ENCODE measurements around the gene MRPL19.
"Not testable (repeated sequence)": the region's sequence is repeated elsewhere in the genome, so short reads cannot be mapped to it uniquely, and the experiment has no call there.

MRPL19 gene

DNA sequence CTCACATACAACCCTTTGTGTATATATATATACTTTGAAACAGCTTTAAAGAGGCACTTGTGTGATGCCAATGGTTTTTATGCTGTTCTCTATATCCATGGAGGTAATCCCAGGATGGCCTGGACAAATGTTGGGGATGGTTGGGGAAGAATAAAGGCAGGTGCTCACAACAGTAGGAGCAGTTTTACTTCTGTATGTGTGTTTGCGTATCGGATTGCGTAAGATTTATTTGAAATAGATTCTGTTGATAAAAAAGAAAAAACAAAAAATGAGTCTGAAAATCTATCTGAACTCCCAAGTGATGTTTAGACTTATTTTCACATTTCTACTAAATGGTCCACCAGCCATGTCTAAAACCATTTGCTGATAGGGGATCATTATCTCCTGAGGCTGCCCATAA is 29.3 kb downstream of the MRPL19 start:
- DNase-seq, result no peak

DNA sequence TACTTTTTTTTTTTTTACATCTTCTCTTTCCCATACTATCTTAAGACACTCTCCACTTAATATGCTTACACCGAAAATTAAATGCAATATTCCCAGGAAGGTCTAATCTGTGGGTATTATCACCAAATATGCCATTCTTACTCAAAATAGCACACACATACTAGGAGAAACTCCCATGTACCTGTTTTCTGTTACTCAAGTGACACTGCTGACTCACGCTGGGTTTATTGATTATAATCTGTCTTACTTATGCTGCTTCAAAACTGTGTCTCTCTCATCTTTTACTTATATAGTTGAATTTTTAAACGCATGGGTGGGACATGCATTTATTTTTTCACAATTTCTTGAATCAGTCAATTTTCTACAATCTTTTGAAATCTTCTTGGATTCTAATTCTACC is 29.9 kb downstream of the MRPL19 start:
- DNase-seq, result no peak

DNA sequence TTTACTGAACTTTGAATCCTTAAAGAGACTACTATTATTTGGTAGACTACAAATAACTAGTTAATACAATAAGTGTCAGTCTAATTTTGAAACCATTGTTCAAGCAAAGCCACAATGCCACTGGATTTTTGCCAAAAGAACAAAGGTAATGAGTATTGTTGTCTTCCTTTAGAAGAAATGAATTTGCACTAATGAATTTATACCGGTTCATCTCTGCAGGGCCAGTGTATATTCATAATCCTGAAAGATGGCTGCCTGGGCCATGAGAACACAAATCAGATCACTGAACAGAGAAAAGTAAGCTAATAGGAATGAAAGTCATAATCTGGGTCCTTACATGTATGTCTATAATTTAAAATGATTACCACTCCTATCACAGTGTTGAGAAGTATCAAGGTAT is 33.0 kb downstream of the MRPL19 start:
- DNase-seq, result no peak

DNA sequence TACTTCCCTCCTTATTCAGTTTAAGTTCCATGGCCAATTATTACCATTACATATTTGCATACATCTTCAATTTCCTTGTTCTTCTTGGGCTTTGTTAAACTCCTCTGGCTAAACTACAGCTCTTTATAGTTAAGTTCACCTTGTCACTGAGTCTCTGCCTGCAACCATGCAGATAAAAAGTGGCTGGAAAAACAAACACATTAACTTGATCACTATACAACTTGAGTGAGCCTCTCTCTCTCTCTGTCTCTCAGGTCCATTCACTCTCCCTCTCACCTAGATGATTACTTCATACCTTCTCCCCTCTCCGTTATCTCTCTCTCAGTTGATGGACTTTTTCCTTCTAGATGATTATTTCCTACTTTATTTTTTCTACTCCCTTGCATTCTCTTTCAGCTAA is 33.8 kb downstream of the MRPL19 start:
- DNase-seq, result no peak

DNA sequence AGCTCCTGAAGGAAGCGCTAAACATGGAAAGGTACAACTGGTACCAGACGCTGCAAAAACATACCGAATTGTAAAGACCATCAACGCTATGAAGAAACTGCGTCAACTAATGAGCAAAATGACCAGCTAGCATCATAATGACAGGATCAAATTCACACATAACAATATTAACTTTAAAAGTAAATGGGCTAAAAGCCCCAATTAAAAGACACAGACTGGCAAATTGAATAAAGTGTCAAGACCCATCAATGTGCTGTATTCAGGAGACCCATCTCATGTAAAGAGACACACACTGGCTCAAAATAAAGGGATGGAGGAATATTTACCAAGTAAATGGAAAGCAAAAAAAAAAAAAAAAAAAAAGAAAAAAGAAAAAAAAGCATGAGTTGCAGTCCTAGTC is 36.8 kb downstream of the MRPL19 start:
- not testable (repeated sequence) for DNase-seq

DNA sequence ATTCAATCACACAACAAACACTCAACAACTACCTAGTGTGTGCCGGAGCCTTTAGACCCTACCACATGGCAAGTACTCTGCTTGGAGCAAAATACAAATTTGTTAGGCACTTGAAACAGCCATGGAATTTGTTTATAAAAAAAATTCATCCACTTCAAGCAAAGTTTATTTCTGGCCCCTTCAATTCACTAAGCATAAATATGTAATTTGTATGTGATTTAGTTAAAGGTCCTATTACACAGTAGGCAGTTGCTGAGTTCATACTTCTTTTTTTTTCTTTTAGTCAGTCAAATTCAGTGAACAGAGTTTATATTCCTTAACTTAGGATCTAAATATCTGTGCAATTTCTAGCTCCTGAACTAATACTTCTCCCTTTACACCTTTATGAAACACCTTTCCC is 41.6 kb downstream of the MRPL19 start:
- DNase-seq, result no peak

DNA sequence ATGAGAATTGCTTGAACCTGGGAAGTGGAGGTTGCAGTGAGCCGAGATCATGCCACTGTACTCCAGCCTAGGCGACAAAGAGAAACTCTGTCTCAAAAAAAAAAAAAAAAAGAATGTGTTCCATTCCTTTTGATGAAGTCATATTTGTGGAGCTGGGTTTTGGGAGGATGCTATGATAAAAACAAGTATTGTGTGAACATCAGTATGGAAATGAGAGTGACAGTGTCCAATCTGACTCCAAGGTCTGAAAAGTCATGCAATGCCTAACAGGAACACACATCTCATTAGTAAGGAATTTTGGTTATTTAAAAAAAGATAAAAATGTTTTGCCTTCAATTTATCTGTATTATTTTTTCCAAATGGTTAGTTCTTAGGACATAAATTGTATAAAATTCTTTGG is 52.3 kb downstream of the MRPL19 start:
- no peak for DNase-seq

DNA sequence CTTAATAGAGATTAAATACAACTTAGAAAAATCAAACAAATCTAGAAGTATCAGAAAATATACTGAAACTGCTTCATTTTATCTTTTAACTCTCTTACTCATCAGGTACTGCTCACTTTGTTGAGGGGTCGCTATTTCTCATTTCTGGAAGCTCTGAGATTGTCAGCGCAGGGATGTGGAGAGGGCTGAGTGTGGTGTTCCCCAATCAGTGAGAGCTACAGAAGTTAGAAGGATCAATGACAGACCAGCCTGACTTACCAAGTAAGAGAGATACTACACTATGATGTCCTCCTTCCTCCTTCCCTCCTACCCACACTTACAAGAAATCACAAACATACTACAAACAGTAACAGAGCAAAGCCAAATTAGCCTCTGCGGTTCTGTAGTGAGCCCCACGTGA is 56.0 kb downstream of the MRPL19 start:
- DNase-seq, result no peak

DNA sequence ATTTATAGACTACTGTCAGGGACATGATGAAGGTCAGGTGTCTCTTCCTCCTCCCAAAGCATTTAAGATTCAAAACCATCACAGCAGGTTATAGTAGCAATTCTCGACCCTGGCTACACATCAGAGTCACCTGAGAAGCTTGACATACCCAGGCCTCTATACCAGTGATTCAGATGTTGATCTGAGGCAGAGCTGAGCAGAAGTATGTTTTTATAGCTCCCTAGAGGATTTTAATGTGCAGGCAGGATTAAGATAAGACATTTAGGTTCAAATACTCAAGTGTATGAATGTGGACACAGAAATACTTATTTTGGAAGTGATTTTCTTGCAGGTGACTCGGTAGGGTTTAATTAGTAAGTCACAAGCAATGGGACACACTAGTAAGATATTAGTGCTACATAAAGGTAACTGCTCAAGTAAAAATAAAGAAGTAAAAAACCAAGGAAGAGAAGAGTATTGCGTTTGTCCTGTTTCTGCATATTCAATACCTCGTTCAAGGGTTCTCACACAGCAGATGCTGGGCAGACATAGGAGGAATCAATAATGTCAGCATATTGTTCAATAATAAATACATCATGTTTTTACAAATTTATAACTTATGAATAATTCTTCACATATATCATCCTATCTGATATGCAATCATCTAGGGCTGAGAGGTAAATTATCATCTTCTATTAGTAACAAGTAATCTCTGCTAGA is 57.2 kb downstream of the MRPL19 start:
- DNase-seq, result no peak

DNA sequence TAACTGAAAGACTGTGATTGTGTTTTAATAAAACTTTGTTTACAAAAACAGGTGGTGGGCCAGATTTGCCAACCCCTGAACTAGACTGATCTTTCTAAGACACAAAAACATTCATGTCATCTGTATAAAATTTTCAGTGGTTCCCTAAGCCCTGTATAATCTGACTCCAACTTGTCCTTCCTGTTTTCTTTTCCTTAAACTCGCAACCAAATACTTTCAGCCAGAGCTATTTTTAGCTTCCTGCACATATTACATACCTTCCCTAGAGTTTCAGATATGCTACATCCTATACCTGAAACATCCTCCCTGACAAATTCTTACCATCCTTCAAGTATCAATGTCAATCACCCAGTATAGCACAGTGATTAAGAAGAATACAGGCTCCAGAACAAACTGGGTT is 59.3 kb downstream of the MRPL19 start:
- no peak for DNase-seq

DNA sequence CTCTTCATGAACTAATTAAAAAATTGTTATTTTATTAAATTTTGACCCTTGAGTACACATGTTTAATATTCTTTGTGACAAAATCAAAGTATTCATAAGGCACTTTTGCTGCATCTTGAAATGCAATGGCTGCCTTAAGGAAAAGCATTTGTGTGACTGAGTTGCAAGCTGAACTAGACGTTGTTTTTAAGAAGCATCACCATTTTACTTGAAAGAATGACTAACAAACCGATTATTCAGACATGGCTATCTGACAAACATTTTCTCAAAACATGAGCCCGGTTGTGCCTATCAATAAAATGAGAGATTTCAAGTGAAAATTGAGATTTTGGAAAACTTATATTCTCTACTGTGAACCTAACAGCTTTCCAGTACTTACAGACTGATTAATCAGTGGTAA is 61.3 kb downstream of the MRPL19 start:
- DNase-seq, result no peak

DNA sequence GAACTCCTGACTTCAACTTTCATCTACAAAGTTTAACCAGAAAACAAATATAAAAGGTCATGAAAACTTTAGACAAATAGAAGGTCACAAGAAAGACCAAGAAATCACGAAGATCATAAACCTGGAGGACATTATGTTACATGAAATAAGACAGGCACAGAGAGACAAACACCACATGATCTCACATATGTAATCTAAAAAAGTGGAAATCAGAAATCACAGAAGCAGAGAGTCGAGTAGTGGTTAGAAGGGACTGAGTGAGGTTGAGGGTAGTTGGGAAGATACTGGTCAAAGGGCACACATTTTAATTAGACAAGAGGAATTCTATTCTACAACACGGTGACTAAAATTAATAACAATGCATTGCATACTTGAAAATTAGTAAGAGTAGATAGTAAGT is 62.7 kb downstream of the MRPL19 start:
- no peak for DNase-seq

DNA sequence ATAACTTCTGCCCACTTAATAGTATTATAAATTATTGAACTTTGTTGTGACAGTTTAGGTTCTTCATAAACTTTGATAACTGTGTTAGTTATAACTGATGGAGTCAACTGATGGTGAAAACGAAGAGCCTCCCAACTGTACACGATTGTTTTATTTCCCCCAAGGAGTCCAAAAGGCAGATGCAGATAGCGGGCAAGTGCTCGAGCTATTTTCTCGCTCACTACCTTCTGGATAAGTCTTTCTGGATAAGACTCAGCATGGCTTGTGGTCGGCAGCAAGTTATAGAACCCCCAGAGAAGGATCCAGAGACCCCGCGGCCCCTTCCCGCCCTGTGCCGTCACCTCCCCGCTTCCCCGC is 63.6 kb downstream of the MRPL19 start:
- no peak for DNase-seq

DNA sequence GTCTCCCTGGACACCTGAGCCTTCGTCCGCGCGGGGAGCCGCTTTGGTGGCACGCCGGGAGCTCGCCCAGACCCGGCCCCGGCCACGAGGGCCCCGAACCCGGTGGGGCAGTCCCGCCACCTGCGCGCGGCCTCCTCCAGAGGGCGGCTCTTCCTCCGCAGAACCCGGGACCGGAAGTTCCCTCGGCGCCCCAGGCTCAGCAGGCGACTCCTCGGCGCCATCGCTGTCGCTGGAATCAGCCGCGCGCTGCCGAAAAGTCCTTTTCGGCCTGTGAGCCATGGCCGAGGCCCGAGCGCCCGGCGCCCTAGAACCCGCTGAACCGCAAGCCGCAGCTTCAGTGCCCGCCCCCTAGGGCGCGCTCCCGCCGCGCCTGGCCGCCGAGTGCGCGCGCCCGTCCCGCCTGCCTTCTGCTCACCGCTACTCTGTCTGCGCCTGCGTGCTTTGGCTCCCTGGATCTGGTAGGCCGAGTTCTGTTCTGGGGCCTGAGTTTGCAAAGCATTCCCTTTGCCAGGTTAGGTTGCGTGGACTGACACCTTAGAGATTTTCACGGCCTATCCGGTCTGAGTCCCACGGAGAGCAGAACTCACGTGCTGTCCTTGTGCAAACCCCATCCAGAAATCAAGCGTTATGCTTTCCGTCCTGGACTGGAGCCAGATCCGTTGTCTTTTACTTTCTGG is 64.1 kb downstream of the MRPL19 start, which contains the start of gene GCFC2:
GCFC2 (minus strand) TSS at position 339 of the 677 bp plus-strand sequence; CDS start at position 279, 60 bp downstream.
- peak; percentile 86 for DNase-seq

DNA sequence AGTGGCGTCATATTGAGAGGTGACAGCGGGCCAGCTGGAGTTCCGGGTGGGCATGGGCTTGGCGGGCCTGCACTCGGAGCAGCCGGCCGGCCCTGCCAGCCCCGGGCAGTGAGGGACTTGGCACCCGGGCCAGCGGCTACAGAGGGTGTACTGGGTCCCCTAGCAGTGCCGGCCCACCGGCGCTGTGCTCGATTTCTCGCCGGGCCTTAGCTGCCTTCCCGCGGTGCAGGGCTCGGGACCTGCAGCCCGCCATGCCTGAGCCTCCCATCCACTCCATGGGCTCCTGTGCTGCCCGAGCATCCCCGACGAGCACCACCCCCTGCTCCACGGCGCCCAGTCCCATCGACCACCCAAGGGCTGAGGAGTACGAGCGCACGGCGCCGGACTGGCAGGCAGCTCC is 65.0 kb downstream of the MRPL19 start:
- DNase-seq, result not testable (repeated sequence)

DNA sequence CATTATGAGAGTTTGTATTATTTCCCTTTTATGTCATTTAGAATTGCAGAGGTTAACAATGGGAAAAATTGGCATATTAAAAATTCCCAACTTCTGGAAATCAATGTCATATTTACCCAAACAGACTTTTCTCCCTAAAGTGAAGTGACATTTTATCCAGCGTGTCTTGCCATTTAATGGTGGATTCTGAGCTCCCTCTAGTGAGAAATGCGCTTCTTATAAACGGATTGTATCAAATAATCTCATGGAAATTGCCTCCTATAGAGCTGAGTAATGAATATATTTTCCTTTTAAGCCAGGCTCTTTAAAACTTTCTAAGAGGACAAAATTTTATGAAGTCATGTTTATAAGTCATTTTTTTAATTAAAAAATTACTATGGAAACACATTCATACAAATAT is 69.8 kb downstream of the MRPL19 start:
- DNase-seq, result no peak

DNA sequence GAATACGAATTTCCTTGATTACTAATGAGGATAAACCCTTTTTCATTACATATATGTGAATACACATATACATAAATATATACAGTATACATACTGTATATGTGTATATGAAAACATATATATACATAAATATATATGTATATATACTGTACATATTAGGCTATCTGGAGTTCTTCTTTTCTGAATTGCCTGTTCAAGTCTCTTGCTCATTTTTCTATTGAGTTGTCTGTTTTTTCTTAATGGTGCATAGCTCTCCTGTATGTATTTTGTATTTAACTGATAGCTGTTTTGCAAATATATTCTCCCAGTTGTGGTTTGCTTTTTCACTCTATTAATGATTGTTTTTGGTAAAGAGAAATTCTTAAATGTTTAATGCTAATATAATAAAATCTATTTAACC is 73.0 kb downstream of the MRPL19 start:
- no peak for DNase-seq

DNA sequence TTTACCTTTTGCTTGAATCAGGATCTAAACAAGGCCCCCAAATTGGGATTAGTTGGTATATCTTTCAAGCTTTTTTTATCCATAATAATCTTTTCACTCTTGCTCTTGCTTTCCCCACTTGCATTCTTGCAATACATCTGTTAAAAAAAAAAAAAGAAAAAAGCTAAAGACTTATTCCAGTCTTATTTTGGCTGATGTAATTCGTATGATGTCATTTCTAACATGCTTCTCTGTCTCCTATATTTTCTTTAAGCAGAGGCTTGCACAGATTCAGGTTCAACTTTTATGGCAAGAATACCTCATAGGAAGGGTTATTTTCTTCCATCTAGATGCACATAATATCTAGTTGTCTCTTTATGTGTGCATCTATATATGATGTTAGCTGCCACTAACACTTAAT is 73.9 kb downstream of the MRPL19 start:
- no peak for DNase-seq

DNA sequence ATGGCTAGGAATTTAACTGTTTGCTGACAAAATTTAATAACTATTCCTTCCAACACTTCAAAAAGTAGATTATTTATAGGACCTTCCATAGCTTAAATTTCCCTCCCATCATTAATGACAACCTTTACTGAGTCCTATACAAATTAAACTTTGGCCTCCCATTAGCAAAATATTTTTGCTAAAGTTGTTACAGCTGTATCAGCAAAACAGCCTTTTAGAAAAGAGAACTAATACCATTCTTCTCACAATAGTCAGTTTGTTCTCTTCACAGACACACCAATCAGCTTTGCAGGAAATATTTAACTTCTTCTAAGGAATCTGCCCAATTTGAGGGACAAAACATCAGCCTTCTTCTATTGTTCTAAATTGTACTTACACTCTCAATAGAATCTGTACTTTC is 76.1 kb downstream of the MRPL19 start:
- no peak for DNase-seq

DNA sequence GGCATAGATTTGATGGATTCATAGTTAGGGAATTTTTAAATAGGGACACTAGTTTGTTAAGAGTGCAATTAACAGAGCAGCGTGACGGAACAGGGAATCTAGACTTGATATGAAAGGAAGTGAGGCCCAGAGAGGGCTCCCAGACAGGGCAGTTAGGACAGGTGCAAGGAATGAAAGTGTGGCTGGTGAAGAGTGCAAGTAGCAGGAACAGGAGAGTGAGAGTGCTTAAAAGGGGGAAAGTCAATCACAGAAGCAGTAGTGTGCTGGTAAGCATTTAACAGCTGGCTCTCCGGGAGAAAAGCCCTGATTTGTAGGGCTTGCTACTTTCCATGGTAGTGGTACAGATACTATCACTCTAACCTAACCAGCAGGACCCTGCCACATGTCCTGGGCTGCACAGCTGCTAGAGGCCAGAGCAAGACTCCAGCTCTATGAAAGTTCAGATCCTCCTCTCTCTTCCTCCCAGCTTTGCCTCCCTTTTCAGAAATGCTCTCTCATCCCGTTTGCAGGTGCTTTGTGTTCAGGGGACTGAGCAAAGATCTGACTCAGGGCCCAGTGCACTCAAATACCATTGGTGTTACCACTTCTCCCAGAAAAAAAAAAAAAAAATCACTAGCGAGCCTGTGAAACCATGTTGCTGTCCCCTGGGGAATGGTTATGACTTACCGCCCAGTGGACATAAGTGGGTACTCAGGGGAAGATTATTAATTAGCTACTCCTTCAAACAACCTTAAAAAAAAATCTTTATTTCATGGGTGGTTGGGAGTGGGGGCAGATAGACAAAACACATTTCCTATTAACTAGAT is 82.2 kb downstream of the MRPL19 start:
- no peak for DNase-seq

DNA sequence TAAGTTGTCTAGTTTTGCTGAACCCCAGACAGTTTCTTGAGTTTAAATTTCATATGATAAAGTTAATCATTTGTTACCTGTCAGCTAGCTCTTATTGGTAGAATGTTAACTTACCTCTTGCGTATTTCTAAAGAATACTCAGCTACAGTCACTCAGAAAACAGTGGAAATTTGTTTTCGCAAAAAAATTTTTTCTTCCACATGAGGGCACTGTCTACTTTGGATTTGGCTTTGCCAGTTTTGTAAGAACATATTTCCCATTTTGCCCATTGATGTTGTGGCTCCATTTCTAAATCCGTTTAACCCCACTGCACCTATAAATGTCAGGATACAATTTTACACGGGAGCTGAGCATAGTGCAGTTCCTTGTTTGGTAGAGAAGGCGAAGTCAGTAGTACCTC is 83.3 kb downstream of the MRPL19 start:
- DNase-seq, result no peak

DNA sequence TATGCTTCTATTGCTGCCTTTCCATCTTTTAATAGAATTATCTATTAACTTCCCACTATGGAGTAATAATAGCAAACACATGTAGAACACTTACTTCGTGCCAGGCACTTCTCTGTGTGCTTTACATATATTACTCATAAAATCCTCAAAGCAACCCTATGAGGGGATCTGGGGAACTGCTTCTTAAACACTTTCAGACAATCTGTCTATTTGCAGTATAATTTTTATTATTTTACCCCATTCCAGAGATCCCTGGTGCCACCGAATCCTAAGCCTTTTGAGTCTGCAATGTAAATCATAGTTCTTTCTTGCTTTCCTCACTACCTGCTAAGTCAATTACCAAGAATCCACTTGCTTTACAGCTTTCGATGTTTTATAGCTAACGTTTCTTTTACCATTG is 89.7 kb downstream of the MRPL19 start:
- no peak for DNase-seq

DNA sequence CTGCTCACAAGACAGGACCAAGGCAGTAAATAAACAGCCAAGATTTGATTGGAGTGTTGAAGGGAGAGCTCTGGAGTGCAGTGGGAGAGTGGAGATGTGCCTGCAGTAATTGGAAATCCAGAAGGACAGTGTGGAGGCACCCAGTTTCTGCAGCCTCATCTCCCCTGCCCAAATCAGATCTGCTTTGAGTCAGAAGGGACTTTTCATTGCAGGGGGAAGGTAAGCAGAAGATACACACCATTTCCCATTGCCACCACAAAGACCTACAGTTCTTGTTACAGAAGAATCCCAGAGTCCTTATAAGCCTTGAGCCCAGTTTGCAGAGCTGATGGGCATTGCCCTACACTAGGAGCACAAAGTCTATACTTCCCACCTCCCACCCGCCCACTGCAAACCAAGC is 91.4 kb downstream of the MRPL19 start:
- no peak for DNase-seq

All from CD4-positive, alpha-beta T cell treated with Interleukin-15 for 1 hour (primary cell).